HepG2 (cell line): ENCODE data around the gene UAP1L1. TPM values are rescaled to one million over a fixed set of nuclear protein-coding genes. Genes with fewer than 3 reads are reported as not detected.
A peak's percentile ranks its signal among the peaks of the same experiment; 100 is the strongest.

Experiments used
- ATAC-seq: fragments of 200-7000 bp; cut with Tn5 transposase; 3 replicates; pipeline ENCODE4 v1.9.1; 2020; ENCODE audit warnings: mild to moderate bottlenecking, moderate library complexity
- BruUV-seq: library from RNA; stranded (reverse); fragments of 400-500 nt; replicated peaks from 2 replicates; lab custom pipeline; 2021; lab: Mats Ljungman, UMichigan
- CTCF ChIA-PET: fragments of 300-600 bp; formaldehyde crosslinking; extraction: SDS; loops from one replicate; lab custom pipeline; 2021; ENCODE audit warnings: low total read pairs, inconsistent platforms, low intra/inter-chr PET ratio; lab: Yijun Ruan, JAX
- POLR2A ChIA-PET: fragments of 350-600 bp; sonication (Branson Sonifier 250); formaldehyde crosslinking; loops from one replicate; lab custom pipeline; 2020; ENCODE audit warnings: antibody characterized with exemption, inconsistent platforms; lab: Yijun Ruan, JAX
- DNase-seq: peaks from one replicate; pipeline ENCODE4 v3.0.0-alpha.2; 2015; ENCODE audit warnings: low spot score
- FAIRE-seq: peaks from 3 replicates; lab custom pipeline; 2011; peaks lifted over from hg19 to GRCh38; lab: Jason Lieb, UNC
- H2AFZ ChIP-seq: one replicate; pipeline ENCODE4 v1.6.1; 2011; ENCODE audit warnings: low read length, inconsistent platforms
- H3K27ac ChIP-seq: fragments of 300-600 bp; 3 replicates; pipeline ENCODE4 v1.8.0; 2011; ENCODE audit warnings: mixed run types, mild to moderate bottlenecking, mixed read lengths, low read length, inconsistent platforms; ENCODE audit not compliant: insufficient read depth; ENCODE audit errors: extremely low read length
- H3K27me3 ChIP-seq, 2 experiments: fragments of 200-600 bp in 1 of 2; 2 replicates in 1 of 2; 3 replicates in 1 of 2; pipeline versions ENCODE4 v1.6.0 to v1.8.0; 2011; ENCODE audit warnings: low read length in 2 of 2, mild to moderate bottlenecking in 2 of 2, moderate library complexity in 2 of 2, inconsistent platforms in 1 of 2; ENCODE audit not compliant: insufficient read depth in 2 of 2, control insufficient read depth in 1 of 2
- H3K36me3 ChIP-seq, 2 experiments: fragments of 200-600 bp in 1 of 2; replicated peaks in 1 of 2; 2 replicates in 1 of 2; 3 replicates in 1 of 2; pipeline versions ENCODE4 v1.5.1 to v1.8.0; 2011; ENCODE audit warnings: low read length in 2 of 2, inconsistent platforms in 1 of 2; ENCODE audit not compliant: insufficient read depth in 2 of 2, control insufficient read depth in 1 of 2
- H3K4me1 ChIP-seq: 2 replicates; pipeline ENCODE4 v1.5.1; 2012; ENCODE audit warnings: low read length, inconsistent platforms; ENCODE audit not compliant: insufficient read depth
- H3K4me2 ChIP-seq: 2 replicates; pipeline ENCODE4 v1.6.0; 2011; ENCODE audit warnings: low read depth, low read length, inconsistent platforms
- H3K4me3 ChIP-seq, 3 experiments: fragments of 200-600 bp in 1 of 3; sonication (generic), shearing (Covaris generic) in 1 of 3; replicated peaks in 1 of 3; 2 replicates each; pipeline ENCODE4 v1.5.1; 2011 to 2016; ENCODE audit warnings: low read length in 3 of 3, inconsistent platforms in 2 of 3, low read depth in 2 of 3, mild to moderate bottlenecking in 2 of 3, control low read depth in 1 of 3, mixed read lengths in 1 of 3; ENCODE audit not compliant: insufficient read depth in 1 of 3
- H3K79me2 ChIP-seq: one replicate; pipeline ENCODE4 v1.6.1; 2011; ENCODE audit warnings: low read length, inconsistent platforms; ENCODE audit not compliant: insufficient read depth
- H3K9ac ChIP-seq: 2 replicates; pipeline ENCODE4 v1.6.0; 2011; ENCODE audit warnings: mild to moderate bottlenecking, low read depth, low read length, inconsistent platforms; ENCODE audit not compliant: insufficient read depth
- H3K9me3 ChIP-seq: 2 replicates; pipeline ENCODE4 v1.5.1; 2012; ENCODE audit warnings: mild to moderate bottlenecking, low read length
- H4K20me1 ChIP-seq: 2 replicates; pipeline ENCODE4 v1.6.0; 2011; ENCODE audit warnings: inconsistent platforms, mild to moderate bottlenecking, low read length, moderate library complexity; ENCODE audit not compliant: insufficient read depth
- SNRNP70 ChIP-seq: fragments of 200-400 bp; formaldehyde crosslinking; IDR thresholded peaks from 2 replicates; pipeline ENCODE4 v1.6.1; 2017; ENCODE audit warnings: mild to moderate bottlenecking, low read depth, low read length, moderate library complexity
- WGBS: methylation state at CpG from one replicate; pipeline ENCODE4 v1.1.6; 2017; ENCODE audit warnings: low lambda C conversion rate; 5-methylcytosine and 5-hydroxymethylcytosine counted together
- in situ Hi-C: cut with HindIII; loops from 2 replicates; pipeline ENCODE4 v1.10.0; 2017; ENCODE audit warnings: low pct_unique_long_range_greater_than_20kb; ENCODE audit not compliant: extremely low pct_ligation_motif_present
- intact Hi-C: fragments of 100-400 bp; cut with micrococcal nuclease; formaldehyde crosslinking; loops from one replicate; pipeline ENCODE4 v1.10.0; 2022; ENCODE audit not compliant: unreplicated experiment
- polyA plus RNA-seq, 8 experiments: library from polyadenylated mRNA; depleted of rRNA in 3 of 8; stranded (reverse) in 7 of 8; unstranded in 1 of 8; fragments of >200 nt; fragmentation: Illumina TruSeq in 4 of 8; extraction: Trizol in 4 of 8; gene quantifications; 2 replicates each; pipeline versions ENCODE4 v1.2.1 to v1.2.3, GENCODE V29; 2011 to 2016; ENCODE audit warnings: low read depth in 4 of 8, missing spikeins in 1 of 8, mixed read lengths in 1 of 8; ENCODE audit not compliant: insufficient read depth in 1 of 8
- total RNA-seq, 5 experiments: library from RNA; depleted of rRNA; stranded (reverse); fragments of >200 nt; fragmentation: Illumina TruSeq; extraction: Trizol; gene quantifications; 2 replicates each; pipeline ENCODE4 v1.2.3, GENCODE V29; 2016; ENCODE audit warnings: low read depth in 1 of 5
- TF ChIP-seq, protein P1 (sequence below): sonication (generic); formaldehyde crosslinking; IDR thresholded peaks from 2 replicates; pipeline ENCODE4 v1.4.0; 2020; ENCODE audit warnings: missing genetic modification reagents
- TF ChIP-seq, protein P2 (sequence below): sonication (generic); formaldehyde crosslinking; IDR thresholded peaks from 2 replicates; pipeline ENCODE4 v1.4.0; 2020; ENCODE audit warnings: mild to moderate bottlenecking, low read depth, missing genetic modification reagents

The UAP1L1 gene
- total and polyA plus RNA-seq, 2 of the 13 experiments (the other 11 are each of a cell fraction or from before 2014, with no cell fraction given), result 5.4 to 6.4 TPM

DNA sequence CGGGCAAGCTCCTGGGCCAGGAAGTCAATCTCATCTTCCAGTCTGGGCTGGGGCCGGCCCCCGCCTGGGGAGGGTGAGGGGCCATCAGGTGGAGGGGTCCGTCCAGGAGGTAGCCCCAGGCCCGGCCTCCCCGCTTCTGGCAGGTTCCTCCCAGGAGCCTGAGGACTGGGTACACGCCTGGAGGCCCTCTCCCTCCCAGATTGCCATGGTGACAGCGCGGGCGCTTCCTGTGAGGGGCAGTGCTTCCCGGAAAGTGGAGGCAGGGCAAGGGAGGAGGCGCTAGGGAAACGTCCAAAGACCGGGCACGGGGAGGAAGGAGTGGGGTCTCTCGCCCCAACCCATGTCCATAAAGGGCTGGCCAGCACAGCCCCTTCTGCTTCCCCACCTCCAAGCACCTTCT lies 36.2 kb upstream of the UAP1L1 start:
- no TSS peak for BruUV-seq
- in situ Hi-C loops, result loop anchor here (10.0 kb wide), 1 partner anchor 266 kb away; no protein-coding TSS in a partner anchor
- WGBS, result 68% methylated on average over 10 of the region's 16 CpGs
- Histone ChIP-seq H3K27me3 (peaks cover 3 to 23% of the 10 kb centered on the region in 2 experiments; a peak in 4 of 5 replicates), H3K9me3 (no peaks in the 10 kb centered on the region), H3K4me2 (no peak overlapping the region), H4K20me1 (peaks cover 3% of the 10 kb centered on the region; the same call in 1 of the 2 replicates), H3K36me3 (no peaks in the 10 kb centered on the region), H2AFZ (no peak overlapping the region), H3K27ac (no peak overlapping the region), H3K4me1 (peaks cover 22% of the 10 kb centered on the region), H3K4me3 (no peak overlapping the region), H3K79me2 (no peaks in the 10 kb centered on the region), H3K9ac (no peak overlapping the region)
- no peak for ATAC-seq
- ChIA-PET POLR2A (no interaction called here), CTCF (no interaction called here)
- TF ChIP-seq, protein P1, sequence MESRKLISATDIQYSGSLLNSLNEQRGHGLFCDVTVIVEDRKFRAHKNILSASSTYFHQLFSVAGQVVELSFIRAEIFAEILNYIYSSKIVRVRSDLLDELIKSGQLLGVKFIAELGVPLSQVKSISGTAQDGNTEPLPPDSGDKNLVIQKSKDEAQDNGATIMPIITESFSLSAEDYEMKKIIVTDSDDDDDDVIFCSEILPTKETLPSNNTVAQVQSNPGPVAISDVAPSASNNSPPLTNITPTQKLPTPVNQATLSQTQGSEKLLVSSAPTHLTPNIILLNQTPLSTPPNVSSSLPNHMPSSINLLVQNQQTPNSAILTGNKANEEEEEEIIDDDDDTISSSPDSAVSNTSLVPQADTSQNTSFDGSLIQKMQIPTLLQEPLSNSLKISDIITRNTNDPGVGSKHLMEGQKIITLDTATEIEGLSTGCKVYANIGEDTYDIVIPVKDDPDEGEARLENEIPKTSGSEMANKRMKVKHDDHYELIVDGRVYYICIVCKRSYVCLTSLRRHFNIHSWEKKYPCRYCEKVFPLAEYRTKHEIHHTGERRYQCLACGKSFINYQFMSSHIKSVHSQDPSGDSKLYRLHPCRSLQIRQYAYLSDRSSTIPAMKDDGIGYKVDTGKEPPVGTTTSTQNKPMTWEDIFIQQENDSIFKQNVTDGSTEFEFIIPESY (CRISPR knock-in tag), result peak; percentile 69; the same call in 1 of the 2 replicates
- TF ChIP-seq, protein P2, sequence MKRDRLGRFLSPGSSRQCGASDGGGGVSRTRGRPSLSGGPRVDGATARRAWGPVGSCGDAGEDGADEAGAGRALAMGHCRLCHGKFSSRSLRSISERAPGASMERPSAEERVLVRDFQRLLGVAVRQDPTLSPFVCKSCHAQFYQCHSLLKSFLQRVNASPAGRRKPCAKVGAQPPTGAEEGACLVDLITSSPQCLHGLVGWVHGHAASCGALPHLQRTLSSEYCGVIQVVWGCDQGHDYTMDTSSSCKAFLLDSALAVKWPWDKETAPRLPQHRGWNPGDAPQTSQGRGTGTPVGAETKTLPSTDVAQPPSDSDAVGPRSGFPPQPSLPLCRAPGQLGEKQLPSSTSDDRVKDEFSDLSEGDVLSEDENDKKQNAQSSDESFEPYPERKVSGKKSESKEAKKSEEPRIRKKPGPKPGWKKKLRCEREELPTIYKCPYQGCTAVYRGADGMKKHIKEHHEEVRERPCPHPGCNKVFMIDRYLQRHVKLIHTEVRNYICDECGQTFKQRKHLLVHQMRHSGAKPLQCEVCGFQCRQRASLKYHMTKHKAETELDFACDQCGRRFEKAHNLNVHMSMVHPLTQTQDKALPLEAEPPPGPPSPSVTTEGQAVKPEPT (CRISPR knock-in tag), result no peak
- TF ChIP-seq SNRNP70, result no peak
- intact Hi-C loops, result no loop called here
- FAIRE-seq, result no peak
- DNase-seq, result no peak
